SJSA1 (cell line): ENCODE data around the gene DLGAP1. TPM values are rescaled to one million over a fixed set of nuclear protein-coding genes. Genes with fewer than 3 reads are reported as not detected.

Source experiments
- DNase-seq, 2 experiments: peaks; one replicate each; pipeline ENCODE4 v3.0.0-alpha.2; 2015 to 2020; ENCODE audit warnings: low spot score in 2 of 2, low read depth in 1 of 2
- H3K27ac ChIP-seq: fragments of 250-450 bp; sonication (Bioruptor Pico); 2 replicates; pipeline ENCODE4 v1.5.1; 2020; ENCODE audit warnings: mild to moderate bottlenecking, moderate library complexity
- H3K27me3 ChIP-seq: fragments of 250-450 bp; sonication (Bioruptor Pico); replicated peaks from 2 replicates; pipeline ENCODE4 v1.5.1; 2020; ENCODE audit warnings: mild to moderate bottlenecking, moderate library complexity
- H3K36me3 ChIP-seq: fragments of 250-450 bp; sonication (Bioruptor Pico); 2 replicates; pipeline ENCODE4 v1.5.1; 2020; ENCODE audit warnings: mild to moderate bottlenecking
- H3K4me1 ChIP-seq: fragments of 250-450 bp; sonication (Bioruptor Pico); replicated peaks from 2 replicates; pipeline ENCODE4 v1.6.1; 2021; ENCODE audit warnings: mild to moderate bottlenecking
- H3K4me3 ChIP-seq: fragments of 250-450 bp; sonication (Bioruptor Pico); 2 replicates; pipeline ENCODE4 v1.5.1; 2020; ENCODE audit warnings: mild to moderate bottlenecking
- H3K9me3 ChIP-seq: fragments of 250-450 bp; sonication (Bioruptor Pico); replicated peaks from 2 replicates; pipeline ENCODE4 v1.5.1; 2020; ENCODE audit warnings: mild to moderate bottlenecking
- total RNA-seq: library from RNA; depleted of rRNA; stranded (reverse); fragments of >200 nt; shearing (Covaris generic); gene quantifications from 2 replicates; pipeline ENCODE4 v1.2.3, GENCODE V29; 2014

The DLGAP1 gene
- total RNA-seq, 1 experiment from 2014 or later = not detected

DNA sequence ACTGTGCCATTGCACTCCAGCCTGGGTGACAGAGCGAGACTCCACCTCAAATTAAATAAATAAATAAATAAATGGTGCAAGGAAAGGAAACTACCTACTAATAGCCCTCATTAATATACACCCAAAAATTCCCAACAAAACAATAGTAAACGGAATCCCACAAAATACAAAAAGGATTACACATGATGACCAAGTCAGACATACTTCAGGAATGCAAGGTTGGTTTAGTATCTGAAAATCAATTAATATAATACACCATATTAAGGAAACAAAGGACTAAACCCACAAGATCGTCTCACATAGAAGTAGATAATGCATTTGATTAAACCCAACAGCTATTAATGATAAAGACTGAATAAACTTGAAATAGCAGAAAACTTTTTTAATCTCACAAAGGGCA, 697.7 kb downstream of the DLGAP1 start:
- Histone ChIP-seq H3K27me3 (no peaks in the 10 kb centered on the region), H3K9me3 (no peaks in the 10 kb centered on the region), H3K4me1 (no peaks in the 10 kb centered on the region), H3K4me3 (no peak overlapping the region), H3K27ac (no peak overlapping the region), H3K36me3 (no peaks in the 10 kb centered on the region)
- no peak for DNase-seq

DNA sequence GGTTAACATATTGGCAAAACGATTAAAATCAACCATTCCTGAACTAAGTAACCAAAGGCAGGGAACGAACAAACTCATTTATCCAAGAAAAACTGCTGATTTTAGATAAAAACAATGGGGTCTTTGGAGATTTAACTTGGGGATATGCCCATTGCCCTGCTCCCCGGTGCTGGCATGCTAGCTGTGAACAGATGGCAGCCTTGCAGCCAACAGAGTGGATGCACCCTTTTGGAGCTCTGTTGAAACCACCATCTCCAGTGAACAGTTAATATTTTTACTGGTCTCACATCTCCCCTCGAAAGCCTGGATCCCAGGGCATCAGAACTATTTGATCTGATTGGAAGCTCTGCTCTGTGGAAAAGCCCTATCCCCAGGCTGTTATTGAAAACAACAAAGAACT, 702.0 kb downstream of the DLGAP1 start:
- no peak for DNase-seq
- Histone ChIP-seq H3K36me3 (no peaks in the 10 kb centered on the region), H3K4me3 (no peak overlapping the region), H3K27ac (no peak overlapping the region), H3K9me3 (no peaks in the 10 kb centered on the region), H3K27me3 (no peaks in the 10 kb centered on the region), H3K4me1 (no peaks in the 10 kb centered on the region)

DNA sequence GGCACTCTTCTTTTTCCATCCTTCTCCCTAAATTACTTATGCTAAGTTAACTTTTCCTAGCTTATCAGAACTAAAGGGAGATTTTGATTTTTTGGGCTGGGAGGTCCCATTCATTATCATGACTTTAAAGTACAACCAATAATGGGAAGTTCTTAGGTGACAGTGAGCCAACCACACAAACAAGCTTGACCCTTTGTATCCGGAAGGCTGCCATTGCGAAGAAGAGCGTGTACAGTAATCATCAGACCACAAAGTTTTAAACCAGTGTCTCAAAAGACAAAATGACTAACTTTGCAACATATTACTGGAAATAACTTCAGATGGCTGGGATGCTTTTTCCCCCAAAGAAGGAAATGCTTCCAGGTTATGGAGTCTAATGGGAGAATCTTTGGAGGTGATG, 707.0 kb downstream of the DLGAP1 start:
- Histone ChIP-seq H3K4me3 (no peak overlapping the region), H3K36me3 (no peaks in the 10 kb centered on the region), H3K9me3 (0 out of 2 replicates have a peak, but pooled peaks cover 2% of the 10 kb centered on the region), H3K27ac (no peak overlapping the region), H3K4me1 (no peaks in the 10 kb centered on the region), H3K27me3 (no peaks in the 10 kb centered on the region)
- no peak for DNase-seq

DNA sequence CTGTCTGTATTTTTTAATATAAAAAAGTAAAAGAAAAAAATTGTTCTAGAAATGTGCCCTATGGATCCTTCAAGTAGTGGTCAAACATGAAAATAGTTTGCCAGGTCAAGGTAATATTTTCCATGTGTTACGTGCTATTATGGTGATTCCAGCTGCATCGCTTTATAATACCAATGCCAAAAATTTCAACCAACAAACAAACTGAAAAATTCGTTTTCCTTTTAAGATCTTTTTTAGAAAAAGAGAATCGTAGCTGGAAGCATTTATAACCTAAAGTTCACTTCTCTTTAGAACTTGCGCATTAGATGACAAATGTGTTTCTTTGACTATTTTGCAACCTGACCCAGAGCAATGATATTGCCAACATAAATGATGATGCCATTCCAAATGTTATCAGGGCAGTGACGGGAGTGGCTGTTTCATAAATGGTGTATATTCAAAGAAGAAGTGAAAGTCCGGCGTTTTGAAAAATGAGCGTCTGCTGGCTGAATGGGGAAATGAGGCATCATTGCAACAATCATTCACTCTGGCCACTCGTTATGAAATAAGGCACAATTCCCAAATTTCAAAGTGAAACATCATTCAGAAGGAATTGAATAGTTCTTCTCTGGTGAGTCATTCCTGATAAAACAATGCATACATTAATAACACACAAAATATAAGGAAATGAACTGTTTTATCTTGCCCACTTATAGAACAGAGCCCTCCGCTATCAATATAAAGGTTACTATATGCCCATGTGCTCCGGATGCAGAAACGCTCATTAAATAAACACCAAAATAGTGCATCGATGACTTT, 707.7 kb downstream of the DLGAP1 start:
- no peaks in the 10 kb centered on the region for H3K36me3 ChIP-seq
- H3K27me3 ChIP-seq = no peaks in the 10 kb centered on the region
- no peak overlapping the region for H3K4me3 ChIP-seq
- no peak overlapping the region for H3K27ac ChIP-seq
- H3K4me1 ChIP-seq = no peaks in the 10 kb centered on the region
- no peak for DNase-seq
- 0 out of 2 replicates have a peak, but pooled peaks cover 2% of the 10 kb centered on the region for H3K9me3 ChIP-seq

DNA sequence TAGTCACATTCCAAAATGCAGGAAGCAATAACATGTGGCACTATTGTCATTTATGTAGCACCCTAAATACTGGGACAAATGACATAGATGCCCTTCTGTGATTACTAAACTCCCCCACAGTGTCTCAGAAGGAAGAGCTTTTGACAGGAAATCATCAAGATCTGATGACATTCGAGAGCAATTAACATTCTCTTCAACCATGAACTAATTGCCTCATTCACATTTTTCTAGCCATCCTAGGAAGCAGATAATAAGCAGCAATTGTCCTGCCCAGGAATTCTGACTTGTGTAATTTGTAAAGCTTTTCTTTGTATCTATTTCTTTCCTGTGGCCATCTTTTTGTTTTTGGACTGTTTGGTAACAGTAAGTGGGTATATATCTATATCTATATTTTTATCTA, 712.6 kb downstream of the DLGAP1 start:
- H3K27ac ChIP-seq = no peak overlapping the region
- no peak overlapping the region for H3K4me3 ChIP-seq
- H3K9me3 ChIP-seq = 0 out of 2 replicates have a peak, but pooled peaks cover 2% of the 10 kb centered on the region
- H3K36me3 ChIP-seq = no peaks in the 10 kb centered on the region
- no peaks in the 10 kb centered on the region for H3K4me1 ChIP-seq
- no peaks in the 10 kb centered on the region for H3K27me3 ChIP-seq
- DNase-seq = no peak

DNA sequence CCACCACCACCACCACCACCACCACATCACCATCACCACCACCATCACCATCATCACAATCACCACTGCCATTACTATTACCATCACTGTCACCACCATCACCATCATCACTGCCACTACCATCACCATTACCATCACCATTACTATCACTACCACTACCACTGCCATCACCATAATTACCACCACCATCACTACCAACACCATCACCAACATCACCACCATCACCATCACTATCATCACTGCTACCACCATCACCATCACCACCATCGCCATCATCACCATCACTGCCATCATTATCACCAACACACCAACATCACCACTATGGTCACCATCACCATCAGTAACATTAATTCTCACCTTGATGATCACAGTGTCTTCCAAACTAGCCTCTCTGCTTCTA, 713.8 kb downstream of the DLGAP1 start:
- DNase-seq = no peak
- Histone ChIP-seq H3K9me3 (0 out of 2 replicates have a peak, but pooled peaks cover 2% of the 10 kb centered on the region), H3K4me3 (no peak overlapping the region), H3K27me3 (no peaks in the 10 kb centered on the region), H3K27ac (no peak overlapping the region), H3K36me3 (no peaks in the 10 kb centered on the region), H3K4me1 (no peaks in the 10 kb centered on the region)

DNA sequence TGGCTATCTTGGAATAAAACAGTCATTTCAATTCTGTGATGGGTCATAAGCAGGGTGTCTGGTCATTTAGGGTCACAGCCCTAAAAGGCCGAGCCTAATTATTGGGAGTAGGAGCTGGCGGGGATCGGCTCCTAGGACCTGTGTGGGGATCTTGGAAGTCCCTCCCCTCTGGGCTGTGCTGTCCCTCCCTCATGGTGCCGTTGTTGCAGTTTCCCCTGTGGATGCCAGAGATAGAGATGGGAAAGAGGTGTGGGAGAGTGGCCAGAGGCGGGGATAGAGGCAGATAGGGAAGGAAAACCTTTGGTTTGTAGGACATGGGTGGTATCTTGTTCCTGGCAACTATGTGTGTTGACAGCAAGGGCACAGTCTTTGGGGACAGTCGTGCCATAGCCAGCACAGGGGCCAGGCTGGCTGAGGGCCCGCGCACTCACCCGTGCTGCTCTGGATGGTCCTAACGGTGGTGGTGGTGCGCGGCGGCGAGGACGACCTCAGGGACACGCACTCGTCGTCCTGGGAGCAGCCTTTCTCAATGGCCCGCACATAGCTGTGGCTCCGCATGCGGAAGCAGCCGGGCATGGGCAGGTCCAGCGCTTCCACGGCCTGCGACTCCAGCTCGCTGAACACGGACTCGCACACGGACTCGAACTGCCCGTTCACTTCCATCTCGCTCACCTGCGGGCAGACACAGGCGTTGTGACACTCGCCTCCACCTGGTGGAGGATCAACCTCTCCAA, 726.2 kb downstream of the DLGAP1 start:
- no peaks in the 10 kb centered on the region for H3K4me1 ChIP-seq
- no peak for DNase-seq
- H3K36me3 ChIP-seq = no peaks in the 10 kb centered on the region
- H3K4me3 ChIP-seq = no peak overlapping the region
- H3K27ac ChIP-seq = no peak overlapping the region
- peaks cover 8% of the 10 kb centered on the region for H3K27me3 ChIP-seq
- no peaks in the 10 kb centered on the region for H3K9me3 ChIP-seq

DNA sequence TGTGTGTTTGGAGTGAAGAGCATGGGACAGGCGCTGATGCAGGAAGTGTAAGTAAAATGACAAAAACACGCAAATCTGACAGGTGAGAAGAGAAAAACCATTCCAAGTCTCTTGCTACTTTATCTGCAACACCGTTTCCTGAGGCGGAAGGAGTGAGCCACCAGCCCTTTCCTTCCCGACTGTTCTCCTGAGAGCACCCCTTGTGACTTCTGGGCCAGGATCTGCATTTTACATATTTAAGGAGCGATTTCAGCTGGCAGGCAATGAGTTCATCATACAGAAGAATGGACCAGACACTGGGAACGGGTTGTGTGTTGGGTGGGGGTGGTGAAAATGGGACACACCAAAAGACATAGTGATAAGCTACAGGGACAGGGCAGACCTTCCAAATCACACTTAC, 727.8 kb downstream of the DLGAP1 start:
- Histone ChIP-seq H3K27ac (no peak overlapping the region), H3K9me3 (no peaks in the 10 kb centered on the region), H3K36me3 (no peaks in the 10 kb centered on the region), H3K4me1 (no peaks in the 10 kb centered on the region), H3K4me3 (no peak overlapping the region), H3K27me3 (peaks cover 18% of the 10 kb centered on the region; the same call in 1 of the 2 replicates)
- DNase-seq = no peak

DNA sequence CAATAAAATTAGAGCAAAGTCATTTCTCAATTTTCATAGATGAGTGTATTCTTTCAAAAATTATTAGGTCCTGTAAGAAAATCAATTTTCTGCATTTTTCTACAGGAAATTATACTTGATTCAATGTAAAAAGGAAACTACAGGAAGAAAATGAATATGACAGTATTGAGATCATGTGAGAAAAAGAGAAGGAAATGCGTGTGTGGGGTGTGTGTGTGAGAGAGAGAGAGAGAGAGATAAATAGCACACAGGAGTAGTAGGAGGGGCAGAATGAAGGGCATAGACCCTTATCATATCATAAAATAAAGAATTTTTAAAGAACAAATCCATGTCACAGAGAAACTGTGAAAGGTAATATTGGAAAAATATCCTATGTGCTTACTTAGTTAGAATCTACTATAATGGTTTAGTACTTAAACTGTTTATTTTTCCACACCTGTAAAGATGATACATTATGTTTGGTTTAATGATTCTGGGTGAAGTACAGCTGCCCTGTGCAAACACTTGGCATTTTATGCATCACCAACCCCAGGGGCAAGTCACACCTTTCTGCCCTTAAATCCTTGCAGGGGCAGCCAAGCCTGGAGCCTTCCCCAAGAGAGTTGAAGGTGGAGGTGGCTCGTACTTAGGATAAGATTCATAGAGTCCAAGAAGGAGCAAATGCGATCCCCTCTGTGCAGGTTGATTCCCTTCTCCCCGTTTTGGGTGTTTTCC, 728.7 kb downstream of the DLGAP1 start:
- Histone ChIP-seq H3K9me3 (no peaks in the 10 kb centered on the region), H3K36me3 (no peaks in the 10 kb centered on the region), H3K27ac (no peak overlapping the region), H3K4me1 (no peaks in the 10 kb centered on the region), H3K4me3 (no peak overlapping the region), H3K27me3 (peaks cover 22% of the 10 kb centered on the region; the same call in 1 of the 2 replicates)
- DNase-seq = no peak

DNA sequence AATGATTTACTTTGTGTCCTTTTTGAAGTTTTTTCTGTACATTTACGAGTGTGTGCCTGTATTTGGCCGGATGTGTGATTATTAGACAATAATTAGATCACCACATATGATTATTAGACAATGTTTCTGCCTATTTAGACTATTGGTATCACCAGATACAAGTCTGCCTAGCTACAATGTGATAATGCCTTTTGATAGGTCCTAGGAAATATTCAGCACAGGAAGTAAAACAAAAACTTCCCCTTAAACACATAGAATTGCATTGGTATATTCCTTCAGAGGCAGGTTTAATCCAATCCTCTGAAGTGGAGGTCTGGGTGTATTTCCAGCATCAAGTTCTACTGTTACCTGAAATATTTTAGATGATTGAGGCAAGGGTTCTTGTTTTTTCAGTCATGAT, 730.0 kb downstream of the DLGAP1 start:
- Histone ChIP-seq H3K4me3 (no peak overlapping the region), H3K27ac (no peak overlapping the region), H3K9me3 (no peaks in the 10 kb centered on the region), H3K4me1 (no peaks in the 10 kb centered on the region), H3K27me3 (peaks cover 26% of the 10 kb centered on the region; the same call in 1 of the 2 replicates), H3K36me3 (no peaks in the 10 kb centered on the region)
- no peak for DNase-seq

DNA sequence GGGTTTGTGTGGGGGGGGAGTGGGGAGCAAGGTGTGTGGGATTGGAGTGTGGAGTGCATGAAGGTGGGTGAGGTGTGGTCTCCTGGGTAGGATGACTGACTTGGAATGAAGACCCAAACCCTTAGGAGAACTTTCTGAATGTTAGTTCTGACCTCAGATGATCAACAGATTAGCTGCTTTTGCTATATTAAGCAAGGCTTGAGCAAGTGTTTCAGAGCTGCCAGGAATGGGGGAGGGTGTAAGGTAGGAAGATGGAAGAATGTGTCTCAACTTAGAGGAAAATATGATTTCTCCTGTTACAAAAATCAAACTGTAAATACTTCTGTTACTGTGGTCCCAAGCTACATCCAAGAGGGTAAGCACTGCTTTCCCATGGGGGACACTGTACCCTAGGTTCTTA, 731.6 kb downstream of the DLGAP1 start:
- Histone ChIP-seq H3K27me3 (peaks cover 26% of the 10 kb centered on the region; the same call in 1 of the 2 replicates), H3K27ac (no peak overlapping the region), H3K4me3 (no peak overlapping the region), H3K9me3 (no peaks in the 10 kb centered on the region), H3K36me3 (no peaks in the 10 kb centered on the region), H3K4me1 (no peaks in the 10 kb centered on the region)
- no peak for DNase-seq

DNA sequence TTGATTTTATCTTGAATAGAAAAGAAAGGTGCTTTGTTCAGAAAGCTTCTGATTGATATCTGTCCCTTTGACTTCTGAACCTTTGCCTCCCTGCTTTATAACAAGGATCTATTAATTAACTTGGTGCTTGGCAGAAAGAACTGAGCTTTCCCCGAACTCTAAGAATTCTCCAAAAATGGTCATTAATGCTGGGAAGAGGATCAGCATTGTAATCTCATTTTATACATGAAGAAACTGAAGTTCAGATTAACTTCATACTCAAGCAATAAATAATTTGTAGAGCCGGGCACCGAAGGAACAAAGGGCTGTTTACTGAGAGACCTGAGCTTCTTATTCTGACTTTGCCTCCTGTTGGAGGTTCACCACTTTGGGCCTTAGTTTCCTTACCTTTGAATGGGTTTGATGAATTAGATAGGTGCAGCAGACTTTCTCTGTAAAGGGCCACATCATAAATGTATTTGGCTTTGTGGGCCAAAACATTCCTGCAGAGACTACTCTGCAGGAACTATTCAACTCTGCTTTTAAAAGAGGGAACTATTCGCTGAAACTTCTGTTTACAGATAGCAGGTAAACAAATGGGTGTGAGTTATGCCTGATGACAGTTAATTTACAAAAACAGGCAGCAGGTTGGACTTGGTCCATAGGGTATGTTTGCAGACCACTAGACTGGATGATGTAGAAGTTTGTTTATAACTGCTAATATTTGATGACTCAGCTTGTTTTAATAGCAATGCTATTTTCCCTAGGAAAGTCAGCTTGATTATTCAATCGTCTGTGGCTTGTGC, 732.3 kb downstream of the DLGAP1 start:
- no peak overlapping the region for H3K27ac ChIP-seq
- DNase-seq = no peak
- H3K9me3 ChIP-seq = no peaks in the 10 kb centered on the region
- no peaks in the 10 kb centered on the region for H3K4me1 ChIP-seq
- H3K36me3 ChIP-seq = no peaks in the 10 kb centered on the region
- H3K4me3 ChIP-seq = no peak overlapping the region
- peaks cover 26% of the 10 kb centered on the region; the same call in 1 of the 2 replicates for H3K27me3 ChIP-seq
